ENCODE measurements around the gene IRGQ. TPM values are rescaled to one million over a fixed set of nuclear protein-coding genes. Genes with fewer than 3 reads are reported as not detected.
"Not testable (repeated sequence)": the region's sequence is repeated elsewhere in the genome, so short reads cannot be mapped to it uniquely, and the experiment has no call there.

Gene IRGQ
- total RNA-seq, 4 donors from 2014 or later: 10.7 to 28.8 (median 18.5) TPM

GRCh38 chr19:43589277-43589676 lies 6.7 kb downstream of the IRGQ start:
- DNase-seq: no peak
- Histone ChIP-seq H3K4me3 (no peak overlapping the region), H3K9me3 (no peaks in the 10 kb centered on the region), H3K4me1 (peaks cover 0 to 15% (median 2%) of the 10 kb centered on the region in 4 donors), H3K27ac (no peak overlapping the region), H3K27me3 (no peaks in the 10 kb centered on the region), H3K36me3 (peaks cover 0 to 24% (median 0%) of the 10 kb centered on the region in 3 donors)
- TF ChIP-seq, protein P1, sequence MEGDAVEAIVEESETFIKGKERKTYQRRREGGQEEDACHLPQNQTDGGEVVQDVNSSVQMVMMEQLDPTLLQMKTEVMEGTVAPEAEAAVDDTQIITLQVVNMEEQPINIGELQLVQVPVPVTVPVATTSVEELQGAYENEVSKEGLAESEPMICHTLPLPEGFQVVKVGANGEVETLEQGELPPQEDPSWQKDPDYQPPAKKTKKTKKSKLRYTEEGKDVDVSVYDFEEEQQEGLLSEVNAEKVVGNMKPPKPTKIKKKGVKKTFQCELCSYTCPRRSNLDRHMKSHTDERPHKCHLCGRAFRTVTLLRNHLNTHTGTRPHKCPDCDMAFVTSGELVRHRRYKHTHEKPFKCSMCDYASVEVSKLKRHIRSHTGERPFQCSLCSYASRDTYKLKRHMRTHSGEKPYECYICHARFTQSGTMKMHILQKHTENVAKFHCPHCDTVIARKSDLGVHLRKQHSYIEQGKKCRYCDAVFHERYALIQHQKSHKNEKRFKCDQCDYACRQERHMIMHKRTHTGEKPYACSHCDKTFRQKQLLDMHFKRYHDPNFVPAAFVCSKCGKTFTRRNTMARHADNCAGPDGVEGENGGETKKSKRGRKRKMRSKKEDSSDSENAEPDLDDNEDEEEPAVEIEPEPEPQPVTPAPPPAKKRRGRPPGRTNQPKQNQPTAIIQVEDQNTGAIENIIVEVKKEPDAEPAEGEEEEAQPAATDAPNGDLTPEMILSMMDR (IDR thresholded peaks at IDR 0.05): no peak
- TF ChIP-seq POLR2A (IDR thresholded peaks at IDR 0.05): no peak

- H3K27me3 ChIP-seq, DNase-seq, H3K27ac ChIP-seq, H3K36me3 ChIP-seq, H3K4me3 ChIP-seq, H3K9me3 ChIP-seq, H3K4me1 ChIP-seq: not testable (repeated sequence)
Observed at GRCh38 chr19:43587029-43587428, 8.9 kb downstream of the IRGQ start.

DNA sequence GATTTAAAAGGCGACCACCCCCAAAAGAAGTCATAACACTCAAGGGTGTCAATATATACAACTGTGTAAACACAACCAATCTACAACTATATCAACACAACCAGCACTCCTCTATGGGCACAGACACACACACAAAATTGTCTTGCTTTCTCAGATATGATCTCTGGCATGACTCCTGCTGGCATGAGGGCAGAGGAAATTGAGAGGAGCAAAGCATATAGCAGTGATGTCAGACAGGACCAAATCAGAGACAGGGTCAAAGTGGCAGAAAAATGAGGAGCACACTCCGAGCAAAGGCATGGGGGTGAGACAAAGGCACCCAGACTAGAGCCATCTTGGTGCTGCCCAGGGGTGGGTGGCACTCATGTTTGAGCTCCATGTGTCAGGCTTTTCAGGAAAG lies 9.6 kb downstream of the IRGQ start:
- no peaks in the 10 kb centered on the region for H3K9me3 ChIP-seq
- no peak overlapping the region for H3K27ac ChIP-seq
- no peaks in the 10 kb centered on the region for H3K27me3 ChIP-seq
- no peak overlapping the region for H3K4me3 ChIP-seq
- no peak for DNase-seq
- H3K4me1 ChIP-seq: no peaks in the 10 kb centered on the region
- peaks cover 0 to 2% (median 0%) of the 10 kb centered on the region in 3 donors for H3K36me3 ChIP-seq
- TF ChIP-seq, protein P1 (IDR thresholded peaks at IDR 0.05): no peak
- TF ChIP-seq POLR2A (IDR thresholded peaks at IDR 0.05): no peak

DNA sequence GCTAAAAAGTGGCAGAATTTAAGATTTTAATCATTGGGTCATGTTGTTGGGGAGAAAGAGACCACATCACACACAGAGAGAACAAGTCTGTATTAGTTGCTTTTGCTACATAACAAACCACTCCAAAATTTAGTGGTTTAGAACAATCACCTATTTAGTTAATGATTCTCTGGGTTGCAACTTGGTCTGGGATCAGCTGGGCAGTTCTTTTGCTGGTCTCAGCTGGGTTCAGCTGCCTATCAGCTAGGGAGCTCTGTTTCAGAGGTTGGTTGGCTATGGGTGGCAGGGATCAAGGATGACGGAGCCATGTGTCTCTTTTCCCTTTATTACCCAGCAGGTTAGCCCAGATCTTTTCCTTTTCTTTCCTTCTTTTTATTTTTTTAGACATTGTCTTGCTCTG lies 11.4 kb downstream of the IRGQ start:
- Histone ChIP-seq H3K36me3 (no peaks in the 10 kb centered on the region), H3K27ac (no peak overlapping the region)
- no peak for DNase-seq

GRCh38 chr19:43582495-43582894 lies 13.4 kb downstream of the IRGQ start:
- H3K36me3 ChIP-seq: no peaks in the 10 kb centered on the region
- H3K4me1 ChIP-seq: no peaks in the 10 kb centered on the region
- no peaks in the 10 kb centered on the region for H3K27me3 ChIP-seq
- H3K4me3 ChIP-seq: no peak overlapping the region
- no peak overlapping the region for H3K27ac ChIP-seq
- DNase-seq: no peak
- TF ChIP-seq, protein P1 (IDR thresholded peaks at IDR 0.05): no peak
- no peak for TF ChIP-seq POLR2A (IDR thresholded peaks at IDR 0.05)
- no peaks in the 10 kb centered on the region for H3K9me3 ChIP-seq

More for the DNA sequence above, 11.4 kb downstream of the IRGQ start:
- TF ChIP-seq, protein P1 (IDR thresholded peaks at IDR 0.05): no peak
- TF ChIP-seq POLR2A (IDR thresholded peaks at IDR 0.05): no peak
- Histone ChIP-seq H3K4me1 (no peaks in the 10 kb centered on the region), H3K4me3 (no peak overlapping the region), H3K27me3 (no peaks in the 10 kb centered on the region), H3K9me3 (no peaks in the 10 kb centered on the region)

DNA sequence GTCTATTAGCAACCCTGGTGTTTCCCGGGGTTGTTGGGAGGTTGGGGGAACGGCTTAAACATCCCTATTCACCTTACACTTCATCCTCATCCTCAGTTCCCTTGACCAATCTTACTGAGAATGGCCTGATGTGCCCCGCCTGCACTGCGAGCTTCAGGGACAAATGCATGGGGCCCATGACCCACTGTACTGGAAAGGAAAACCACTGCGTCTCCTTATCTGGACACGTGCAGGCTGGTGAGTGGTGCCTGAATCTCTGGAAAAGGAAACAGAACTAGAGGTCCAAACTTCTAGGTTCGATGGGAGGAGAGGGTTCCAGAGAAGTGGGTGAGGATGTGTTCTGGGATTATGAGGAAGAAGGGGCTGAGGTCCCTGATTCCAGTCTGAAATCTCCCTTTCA lies 14.5 kb downstream of the IRGQ start:
- H3K36me3 ChIP-seq: no peaks in the 10 kb centered on the region
- H3K27me3 ChIP-seq: no peaks in the 10 kb centered on the region
- H3K4me1 ChIP-seq: no peaks in the 10 kb centered on the region
- TF ChIP-seq POLR2A (IDR thresholded peaks at IDR 0.05): no peak
- TF ChIP-seq, protein P1 (IDR thresholded peaks at IDR 0.05): no peak
- H3K4me3 ChIP-seq: no peak overlapping the region
- DNase-seq: no peak
- no peak overlapping the region for H3K27ac ChIP-seq
- no peaks in the 10 kb centered on the region for H3K9me3 ChIP-seq

Data from Peyer's patch (tissue), 4 donors.